Measurements from ENCODE around the gene PLPPR4. TPM values are rescaled to one million over a fixed set of nuclear protein-coding genes. Genes with fewer than 3 reads are reported as not detected.

Gene PLPPR4
- total and polyA plus RNA-seq, 2 experiments from 2014 or later, result 0.99 to 2.3 TPM

DNA sequence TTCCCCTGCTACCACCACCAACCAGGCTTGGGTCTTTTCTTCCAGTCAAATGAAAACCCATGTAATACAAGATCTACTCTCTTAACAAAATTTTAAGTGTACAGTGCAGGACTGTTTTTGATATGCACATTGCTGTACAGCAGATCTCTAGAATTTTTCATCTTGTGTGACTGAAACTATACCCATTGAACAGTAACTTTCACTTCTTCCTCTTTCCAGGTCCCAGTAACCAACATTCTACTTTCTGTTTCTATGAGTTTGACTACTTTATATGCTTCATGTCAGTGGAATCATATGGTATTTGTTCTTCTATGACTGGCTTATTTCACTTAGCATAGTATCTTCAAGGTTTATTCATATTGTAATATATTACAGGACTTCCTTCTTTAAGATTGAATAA, 45.3 kb upstream of the PLPPR4 start (continued):
- TF ChIP-seq ZNF331 (CRISPR knock-in tag; IDR thresholded peaks at IDR 0.05; ENCODE audit: low read depth) (no peak), NANOG (IDR thresholded peaks at IDR 0.05; ENCODE audit: borderline replicate concordance) (no peak), CREB1 (CRISPR knock-in tag; IDR thresholded peaks at IDR 0.05; ENCODE audit: low read depth) (no peak)

DNA sequence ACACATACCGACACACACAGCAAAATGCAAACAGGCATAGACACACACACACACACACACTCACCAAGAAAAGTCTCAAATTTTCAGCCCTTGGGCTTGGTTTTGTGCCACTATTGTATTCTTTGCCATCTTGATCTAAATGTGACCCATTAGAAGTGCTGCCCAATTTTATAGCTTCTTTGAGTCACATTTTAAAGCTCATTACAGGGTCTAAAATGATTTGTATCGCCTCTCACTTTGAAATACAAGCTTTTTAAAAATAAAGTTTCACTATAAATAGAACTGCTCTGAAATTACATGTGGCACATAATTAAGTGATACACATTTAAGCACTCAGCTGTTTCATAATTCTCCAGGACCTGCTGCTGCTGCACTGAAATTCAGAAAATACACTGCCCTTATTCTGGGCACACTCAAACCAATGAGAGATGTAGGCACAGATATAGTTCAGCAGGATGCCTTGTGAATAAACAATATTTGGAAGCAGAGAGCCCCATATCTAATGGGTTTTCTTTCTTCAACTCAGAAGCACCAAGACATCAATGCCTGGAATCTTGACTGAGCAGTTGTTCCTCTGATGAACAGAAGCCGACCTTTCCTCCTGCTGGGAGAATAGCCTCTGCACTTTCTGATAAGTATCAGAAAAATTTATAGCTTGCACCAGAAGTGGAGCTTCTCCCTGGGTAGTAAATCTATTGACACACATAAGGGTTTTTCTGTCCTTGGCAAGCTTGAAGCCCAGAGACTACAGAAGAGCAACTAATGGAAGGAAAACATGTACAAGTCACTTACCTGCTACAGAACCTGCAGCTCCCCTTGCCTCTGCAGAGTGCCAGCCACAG, 37.0 kb upstream of the PLPPR4 start:
- no peak overlapping the region for H3K4me3 Mint-ChIP-seq
- Histone ChIP-seq H2AFZ (no peak overlapping the region), H3F3A (replicated peaks; ENCODE audit: low read depth) (no peaks in the 10 kb centered on the region), H3K4me3 (no peak overlapping the region), H3K36me3 (ENCODE audit: insufficient read depth) (no peaks in the 10 kb centered on the region), H3K27ac (ENCODE audit: low read depth) (no peak overlapping the region), H3K27me3 (ENCODE audit: insufficient read depth) (no peaks in the 10 kb centered on the region), H3K9me2 (ENCODE audit: insufficient read depth) (0 out of 2 replicates have a peak, but pooled peaks cover 3% of the 10 kb centered on the region), H3K4me2 (no peak overlapping the region), H4K20me1 (replicated peaks; ENCODE audit: insufficient read depth) (no peaks in the 10 kb centered on the region), H3K4me1 (ENCODE audit: insufficient read depth) (no peaks in the 10 kb centered on the region), H3K79me2 (replicated peaks; ENCODE audit: insufficient read depth) (no peaks in the 10 kb centered on the region)
- no peak for ATAC-seq
- no peak for DNase-seq (ENCODE audit: low spot score)
- no peak overlapping the region for H3K27ac Mint-ChIP-seq
- H3K9me3 Mint-ChIP-seq, result peaks cover 4% of the 10 kb centered on the region; the same call in 2 of the 3 replicates
- H3K27me3 Mint-ChIP-seq (ENCODE audit: insufficient read depth, low read depth, poor library complexity), result no peaks in the 10 kb centered on the region
- H3K4me1 Mint-ChIP-seq, result no peaks in the 10 kb centered on the region
- H3K36me3 Mint-ChIP-seq (ENCODE audit: low read depth), result no peaks in the 10 kb centered on the region
- no peak for TF ChIP-seq CREB1 (CRISPR knock-in tag; IDR thresholded peaks at IDR 0.05; ENCODE audit: low read depth)
- no peak for TF ChIP-seq EZH2phosphoT487 (IDR thresholded peaks at IDR 0.05; ENCODE audit: unreplicated experiment)
- no peak for TF ChIP-seq EZH2 (IDR thresholded peaks at IDR 0.05; ENCODE audit: low read depth, unreplicated experiment)
- no peak for TF ChIP-seq POLR2AphosphoS5 (IDR thresholded peaks at IDR 0.05; ENCODE audit: low read depth)
- TF ChIP-seq, protein P1, sequence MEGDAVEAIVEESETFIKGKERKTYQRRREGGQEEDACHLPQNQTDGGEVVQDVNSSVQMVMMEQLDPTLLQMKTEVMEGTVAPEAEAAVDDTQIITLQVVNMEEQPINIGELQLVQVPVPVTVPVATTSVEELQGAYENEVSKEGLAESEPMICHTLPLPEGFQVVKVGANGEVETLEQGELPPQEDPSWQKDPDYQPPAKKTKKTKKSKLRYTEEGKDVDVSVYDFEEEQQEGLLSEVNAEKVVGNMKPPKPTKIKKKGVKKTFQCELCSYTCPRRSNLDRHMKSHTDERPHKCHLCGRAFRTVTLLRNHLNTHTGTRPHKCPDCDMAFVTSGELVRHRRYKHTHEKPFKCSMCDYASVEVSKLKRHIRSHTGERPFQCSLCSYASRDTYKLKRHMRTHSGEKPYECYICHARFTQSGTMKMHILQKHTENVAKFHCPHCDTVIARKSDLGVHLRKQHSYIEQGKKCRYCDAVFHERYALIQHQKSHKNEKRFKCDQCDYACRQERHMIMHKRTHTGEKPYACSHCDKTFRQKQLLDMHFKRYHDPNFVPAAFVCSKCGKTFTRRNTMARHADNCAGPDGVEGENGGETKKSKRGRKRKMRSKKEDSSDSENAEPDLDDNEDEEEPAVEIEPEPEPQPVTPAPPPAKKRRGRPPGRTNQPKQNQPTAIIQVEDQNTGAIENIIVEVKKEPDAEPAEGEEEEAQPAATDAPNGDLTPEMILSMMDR (conservative IDR thresholded peaks at IDR 0.05; ENCODE audit: low read depth in 2 of 2), result no peak
- no peak for TF ChIP-seq NANOG (IDR thresholded peaks at IDR 0.05; ENCODE audit: borderline replicate concordance)
- TF ChIP-seq, protein P2, sequence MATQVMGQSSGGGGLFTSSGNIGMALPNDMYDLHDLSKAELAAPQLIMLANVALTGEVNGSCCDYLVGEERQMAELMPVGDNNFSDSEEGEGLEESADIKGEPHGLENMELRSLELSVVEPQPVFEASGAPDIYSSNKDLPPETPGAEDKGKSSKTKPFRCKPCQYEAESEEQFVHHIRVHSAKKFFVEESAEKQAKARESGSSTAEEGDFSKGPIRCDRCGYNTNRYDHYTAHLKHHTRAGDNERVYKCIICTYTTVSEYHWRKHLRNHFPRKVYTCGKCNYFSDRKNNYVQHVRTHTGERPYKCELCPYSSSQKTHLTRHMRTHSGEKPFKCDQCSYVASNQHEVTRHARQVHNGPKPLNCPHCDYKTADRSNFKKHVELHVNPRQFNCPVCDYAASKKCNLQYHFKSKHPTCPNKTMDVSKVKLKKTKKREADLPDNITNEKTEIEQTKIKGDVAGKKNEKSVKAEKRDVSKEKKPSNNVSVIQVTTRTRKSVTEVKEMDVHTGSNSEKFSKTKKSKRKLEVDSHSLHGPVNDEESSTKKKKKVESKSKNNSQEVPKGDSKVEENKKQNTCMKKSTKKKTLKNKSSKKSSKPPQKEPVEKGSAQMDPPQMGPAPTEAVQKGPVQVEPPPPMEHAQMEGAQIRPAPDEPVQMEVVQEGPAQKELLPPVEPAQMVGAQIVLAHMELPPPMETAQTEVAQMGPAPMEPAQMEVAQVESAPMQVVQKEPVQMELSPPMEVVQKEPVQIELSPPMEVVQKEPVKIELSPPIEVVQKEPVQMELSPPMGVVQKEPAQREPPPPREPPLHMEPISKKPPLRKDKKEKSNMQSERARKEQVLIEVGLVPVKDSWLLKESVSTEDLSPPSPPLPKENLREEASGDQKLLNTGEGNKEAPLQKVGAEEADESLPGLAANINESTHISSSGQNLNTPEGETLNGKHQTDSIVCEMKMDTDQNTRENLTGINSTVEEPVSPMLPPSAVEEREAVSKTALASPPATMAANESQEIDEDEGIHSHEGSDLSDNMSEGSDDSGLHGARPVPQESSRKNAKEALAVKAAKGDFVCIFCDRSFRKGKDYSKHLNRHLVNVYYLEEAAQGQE (IDR thresholded peaks at IDR 0.05; ENCODE audit: unreplicated experiment), result no peak
- no peak for TF ChIP-seq JUNB (IDR thresholded peaks at IDR 0.05; ENCODE audit: unreplicated experiment)
- no peak for TF ChIP-seq ZNF114 (CRISPR knock-in tag; IDR thresholded peaks at IDR 0.05)
- TF ChIP-seq, protein P3, sequence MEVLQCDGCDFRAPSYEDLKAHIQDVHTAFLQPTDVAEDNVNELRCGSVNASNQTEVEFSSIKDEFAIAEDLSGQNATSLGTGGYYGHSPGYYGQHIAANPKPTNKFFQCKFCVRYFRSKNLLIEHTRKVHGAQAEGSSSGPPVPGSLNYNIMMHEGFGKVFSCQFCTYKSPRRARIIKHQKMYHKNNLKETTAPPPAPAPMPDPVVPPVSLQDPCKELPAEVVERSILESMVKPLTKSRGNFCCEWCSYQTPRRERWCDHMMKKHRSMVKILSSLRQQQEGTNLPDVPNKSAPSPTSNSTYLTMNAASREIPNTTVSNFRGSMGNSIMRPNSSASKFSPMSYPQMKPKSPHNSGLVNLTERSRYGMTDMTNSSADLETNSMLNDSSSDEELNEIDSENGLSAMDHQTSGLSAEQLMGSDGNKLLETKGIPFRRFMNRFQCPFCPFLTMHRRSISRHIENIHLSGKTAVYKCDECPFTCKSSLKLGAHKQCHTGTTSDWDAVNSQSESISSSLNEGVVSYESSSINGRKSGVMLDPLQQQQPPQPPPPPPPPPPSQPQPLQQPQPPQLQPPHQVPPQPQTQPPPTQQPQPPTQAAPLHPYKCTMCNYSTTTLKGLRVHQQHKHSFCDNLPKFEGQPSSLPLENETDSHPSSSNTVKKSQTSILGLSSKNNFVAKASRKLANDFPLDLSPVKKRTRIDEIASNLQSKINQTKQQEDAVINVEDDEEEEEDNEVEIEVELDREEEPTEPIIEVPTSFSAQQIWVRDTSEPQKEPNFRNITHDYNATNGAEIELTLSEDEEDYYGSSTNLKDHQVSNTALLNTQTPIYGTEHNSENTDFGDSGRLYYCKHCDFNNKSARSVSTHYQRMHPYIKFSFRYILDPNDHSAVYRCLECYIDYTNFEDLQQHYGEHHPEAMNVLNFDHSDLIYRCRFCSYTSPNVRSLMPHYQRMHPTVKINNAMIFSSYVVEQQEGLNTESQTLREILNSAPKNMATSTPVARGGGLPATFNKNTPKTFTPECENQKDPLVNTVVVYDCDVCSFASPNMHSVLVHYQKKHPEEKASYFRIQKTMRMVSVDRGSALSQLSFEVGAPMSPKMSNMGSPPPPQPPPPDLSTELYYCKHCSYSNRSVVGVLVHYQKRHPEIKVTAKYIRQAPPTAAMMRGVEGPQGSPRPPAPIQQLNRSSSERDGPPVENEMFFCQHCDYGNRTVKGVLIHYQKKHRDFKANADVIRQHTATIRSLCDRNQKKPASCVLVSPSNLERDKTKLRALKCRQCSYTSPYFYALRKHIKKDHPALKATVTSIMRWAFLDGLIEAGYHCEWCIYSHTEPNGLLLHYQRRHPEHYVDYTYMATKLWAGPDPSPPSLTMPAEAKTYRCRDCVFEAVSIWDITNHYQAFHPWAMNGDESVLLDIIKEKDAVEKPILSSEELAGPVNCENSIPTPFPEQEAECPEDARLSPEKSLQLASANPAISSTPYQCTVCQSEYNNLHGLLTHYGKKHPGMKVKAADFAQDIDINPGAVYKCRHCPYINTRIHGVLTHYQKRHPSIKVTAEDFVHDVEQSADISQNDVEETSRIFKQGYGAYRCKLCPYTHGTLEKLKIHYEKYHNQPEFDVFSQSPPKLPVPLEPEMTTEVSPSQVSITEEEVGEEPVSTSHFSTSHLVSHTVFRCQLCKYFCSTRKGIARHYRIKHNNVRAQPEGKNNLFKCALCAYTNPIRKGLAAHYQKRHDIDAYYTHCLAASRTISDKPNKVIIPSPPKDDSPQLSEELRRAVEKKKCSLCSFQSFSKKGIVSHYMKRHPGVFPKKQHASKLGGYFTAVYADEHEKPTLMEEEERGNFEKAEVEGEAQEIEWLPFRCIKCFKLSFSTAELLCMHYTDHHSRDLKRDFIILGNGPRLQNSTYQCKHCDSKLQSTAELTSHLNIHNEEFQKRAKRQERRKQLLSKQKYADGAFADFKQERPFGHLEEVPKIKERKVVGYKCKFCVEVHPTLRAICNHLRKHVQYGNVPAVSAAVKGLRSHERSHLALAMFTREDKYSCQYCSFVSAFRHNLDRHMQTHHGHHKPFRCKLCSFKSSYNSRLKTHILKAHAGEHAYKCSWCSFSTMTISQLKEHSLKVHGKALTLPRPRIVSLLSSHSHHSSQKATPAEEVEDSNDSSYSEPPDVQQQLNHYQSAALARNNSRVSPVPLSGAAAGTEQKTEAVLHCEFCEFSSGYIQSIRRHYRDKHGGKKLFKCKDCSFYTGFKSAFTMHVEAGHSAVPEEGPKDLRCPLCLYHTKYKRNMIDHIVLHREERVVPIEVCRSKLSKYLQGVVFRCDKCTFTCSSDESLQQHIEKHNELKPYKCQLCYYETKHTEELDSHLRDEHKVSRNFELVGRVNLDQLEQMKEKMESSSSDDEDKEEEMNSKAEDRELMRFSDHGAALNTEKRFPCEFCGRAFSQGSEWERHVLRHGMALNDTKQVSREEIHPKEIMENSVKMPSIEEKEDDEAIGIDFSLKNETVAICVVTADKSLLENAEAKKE (CRISPR knock-in tag; IDR thresholded peaks at IDR 0.05), result no peak

Data from GM23338 (cell line).